Large intestine (tissue), 3 donors: ENCODE results near the gene INPP4B. TPM values are rescaled to one million over a fixed set of nuclear protein-coding genes. Genes with fewer than 3 reads are reported as not detected.

ENCODE experiments used
- DNase-seq, 2 donors: peaks; one replicate each; pipeline versions ENCODE4 v3.0.0 to v3.0.0-alpha.2; 2013
- H3K27ac ChIP-seq: one replicate; pipeline ENCODE4 v1.5.1; 2013; ENCODE audit warnings: low read length
- H3K27me3 ChIP-seq: 2 replicates; pipeline ENCODE4 v1.6.1; 2013; ENCODE audit warnings: low read length; ENCODE audit not compliant: control insufficient read depth, insufficient read depth
- H3K36me3 ChIP-seq: 2 replicates; pipeline ENCODE4 v1.6.1; 2013; ENCODE audit warnings: low read length; ENCODE audit not compliant: control insufficient read depth, insufficient read depth
- H3K4me1 ChIP-seq: one replicate; pipeline ENCODE4 v1.6.1; 2013; ENCODE audit warnings: low read length; ENCODE audit not compliant: control insufficient read depth, insufficient read depth
- H3K4me3 ChIP-seq: one replicate; pipeline ENCODE4 v1.5.1; 2013; ENCODE audit warnings: low read length
- H3K9me3 ChIP-seq: one replicate; pipeline ENCODE4 v1.6.1; 2013; ENCODE audit warnings: mild to moderate bottlenecking, low read depth, low read length, moderate library complexity; ENCODE audit not compliant: control insufficient read depth
- WGBS: methylation state at CpG from one replicate; pipeline ENCODE4 v1.1.5; 2013; ENCODE audit warnings: low lambda C conversion rate; ENCODE audit not compliant: insufficient coverage; 5-methylcytosine and 5-hydroxymethylcytosine counted together
- polyA plus RNA-seq: library from polyadenylated mRNA; unstranded; fragments of 120-200 nt; gene quantifications from one replicate; pipeline ENCODE4 v1.2.1, GENCODE V29; 2013

INPP4B gene
- polyA plus RNA-seq, 1 donor, result 6.6 TPM

- no peaks in the 10 kb centered on the region for H3K27me3 ChIP-seq
- DNase-seq, result no peak
- H3K4me3 ChIP-seq, result no peak overlapping the region
- no peaks in the 10 kb centered on the region for H3K36me3 ChIP-seq
- no peaks in the 10 kb centered on the region for H3K4me1 ChIP-seq
- no peaks in the 10 kb centered on the region for H3K9me3 ChIP-seq
- WGBS, result no CpG with 5 or more reads among the region's 2 CpGs
- no peak overlapping the region for H3K27ac ChIP-seq
Measured at GRCh38 chr4:142242156-142242555, 603.9 kb downstream of the INPP4B start.

GRCh38 chr4:142238589-142238988 is 607.5 kb downstream of the INPP4B start:
- Histone ChIP-seq H3K4me1 (no peaks in the 10 kb centered on the region), H3K4me3 (no peak overlapping the region), H3K27me3 (no peaks in the 10 kb centered on the region), H3K36me3 (no peaks in the 10 kb centered on the region), H3K9me3 (no peaks in the 10 kb centered on the region), H3K27ac (no peak overlapping the region)
- DNase-seq, result no peak

GRCh38 chr4:142236268-142236667 is 609.8 kb downstream of the INPP4B start:
- H3K4me3 ChIP-seq, result no peak overlapping the region
- no peak for DNase-seq
- H3K9me3 ChIP-seq, result no peaks in the 10 kb centered on the region
- no peaks in the 10 kb centered on the region for H3K27me3 ChIP-seq
- no peaks in the 10 kb centered on the region for H3K36me3 ChIP-seq
- H3K27ac ChIP-seq, result no peak overlapping the region
- H3K4me1 ChIP-seq, result no peaks in the 10 kb centered on the region

GRCh38 chr4:142231787-142232186 is 614.3 kb downstream of the INPP4B start:
- Histone ChIP-seq H3K9me3 (no peaks in the 10 kb centered on the region), H3K4me1 (no peaks in the 10 kb centered on the region), H3K36me3 (no peaks in the 10 kb centered on the region), H3K27me3 (no peaks in the 10 kb centered on the region), H3K27ac (no peak overlapping the region), H3K4me3 (no peak overlapping the region)
- WGBS, result 50% methylated on average over 1 of the region's 2 CpGs
- DNase-seq, result no peak

GRCh38 chr4:142230991-142231390 is 615.1 kb downstream of the INPP4B start:
- no peak overlapping the region for H3K27ac ChIP-seq
- no peak for DNase-seq
- H3K4me3 ChIP-seq, result no peak overlapping the region
- no peaks in the 10 kb centered on the region for H3K9me3 ChIP-seq
- H3K36me3 ChIP-seq, result no peaks in the 10 kb centered on the region
- H3K27me3 ChIP-seq, result no peaks in the 10 kb centered on the region
- 85% methylated on average over 3 of the region's 3 CpGs for WGBS
- no peaks in the 10 kb centered on the region for H3K4me1 ChIP-seq

- H3K4me3 ChIP-seq, result no peak overlapping the region
- H3K27me3 ChIP-seq, result no peaks in the 10 kb centered on the region
- H3K36me3 ChIP-seq, result no peaks in the 10 kb centered on the region
- no peaks in the 10 kb centered on the region for H3K9me3 ChIP-seq
- DNase-seq, result no peak
- no peaks in the 10 kb centered on the region for H3K4me1 ChIP-seq
- no peak overlapping the region for H3K27ac ChIP-seq
Measured at GRCh38 chr4:142226014-142226413, 620.1 kb downstream of the INPP4B start.

- DNase-seq, result no peak
- Histone ChIP-seq H3K4me3 (no peak overlapping the region), H3K9me3 (no peaks in the 10 kb centered on the region), H3K4me1 (no peaks in the 10 kb centered on the region), H3K36me3 (no peaks in the 10 kb centered on the region), H3K27ac (no peak overlapping the region), H3K27me3 (no peaks in the 10 kb centered on the region)
Measured at GRCh38 chr4:142222127-142222526, 624.0 kb downstream of the INPP4B start.

GRCh38 chr4:142218726-142219125 is 627.4 kb downstream of the INPP4B start:
- Histone ChIP-seq H3K36me3 (no peaks in the 10 kb centered on the region), H3K4me1 (no peaks in the 10 kb centered on the region), H3K27me3 (no peaks in the 10 kb centered on the region), H3K9me3 (no peaks in the 10 kb centered on the region), H3K4me3 (no peak overlapping the region), H3K27ac (no peak overlapping the region)
- 50% methylated on average over 1 of the region's 1 CpG for WGBS
- peak; percentile 21 to 67 for DNase-seq

- peak; percentile 12 to 26 for DNase-seq
Measured at GRCh38 chr4:142211444-142211843, 634.7 kb downstream of the INPP4B start.

GRCh38 chr4:142203505-142203904 is 642.6 kb downstream of the INPP4B start:
- Histone ChIP-seq H3K4me1 (no peaks in the 10 kb centered on the region), H3K9me3 (no peaks in the 10 kb centered on the region), H3K27me3 (no peaks in the 10 kb centered on the region), H3K27ac (no peak overlapping the region), H3K36me3 (peaks cover 3% of the 10 kb centered on the region), H3K4me3 (no peak overlapping the region)
- DNase-seq, result no peak

More at GRCh38 chr4:142211444-142211843, 634.7 kb downstream of the INPP4B start:
- Histone ChIP-seq H3K27ac (no peak overlapping the region), H3K4me3 (no peak overlapping the region), H3K9me3 (no peaks in the 10 kb centered on the region), H3K36me3 (peaks cover 3% of the 10 kb centered on the region), H3K4me1 (no peaks in the 10 kb centered on the region), H3K27me3 (no peaks in the 10 kb centered on the region)
- no CpG with 5 or more reads among the region's 1 CpG for WGBS

GRCh38 chr4:142202404-142203332 is 643.4 kb downstream of the INPP4B start:
- H3K27ac ChIP-seq, result no peak overlapping the region
- no peaks in the 10 kb centered on the region for H3K9me3 ChIP-seq
- H3K4me3 ChIP-seq, result no peak overlapping the region
- no peaks in the 10 kb centered on the region for H3K27me3 ChIP-seq
- no peak for DNase-seq
- H3K4me1 ChIP-seq, result no peaks in the 10 kb centered on the region
- no CpG with 5 or more reads among the region's 6 CpGs for whole genome bisulfite sequencing
- H3K36me3 ChIP-seq, result peaks cover 3% of the 10 kb centered on the region
